ENCODE results near the gene RNF126. TPM values are rescaled to one million over a fixed set of nuclear protein-coding genes. Genes with fewer than 3 reads are reported as not detected.
"Not testable (repeated sequence)": the region's sequence is repeated elsewhere in the genome, so short reads cannot be mapped to it uniquely, and the experiment has no call there.

The RNF126 gene
- total RNA-seq, result 80.2 and 85.2 TPM in 2 replicates

- intact Hi-C loops (cut with micrococcal nuclease), result loop anchor here (1.0 to 5.0 kb wide), 8 partner anchors 17 to 584 kb away; partner anchors contain the start of genes BSG, HCN2, MIDN and PTBP1
These were observed at the start of gene RNF126 for GRCh38 chr19:662962-663681. RNF126 (minus strand) TSS chr19:663214; CDS start chr19:663121, 93 bp downstream.

GRCh38 chr19:711254-711653 lies 48.2 kb upstream of the RNF126 start:
- intact Hi-C loops (cut with micrococcal nuclease), result no loop called here

DNA sequence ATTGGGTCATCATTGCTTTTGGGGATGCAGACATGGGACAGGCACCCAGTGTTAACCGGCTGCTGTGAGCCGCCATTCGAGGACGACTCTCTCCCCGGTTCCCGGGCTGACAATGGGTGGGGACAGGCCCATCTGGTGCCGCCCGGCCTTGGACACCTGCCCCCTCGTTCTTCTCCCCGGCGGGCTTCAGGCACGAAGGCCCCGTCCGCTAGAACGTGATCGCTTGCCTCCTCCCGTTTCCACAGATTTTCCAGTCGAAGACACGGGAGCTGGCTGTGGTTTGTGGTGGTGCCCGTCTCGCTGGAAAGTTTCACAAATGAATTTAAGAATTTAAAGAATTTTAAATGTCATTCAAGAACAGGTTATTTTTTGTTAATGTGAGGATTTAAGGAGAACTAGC lies 47.8 kb upstream of the RNF126 start:
- intact Hi-C loops (cut with micrococcal nuclease), result no loop called here

- intact Hi-C loops (cut with micrococcal nuclease), result no loop called here
These were observed 47.1 kb upstream of the RNF126 start for GRCh38 chr19:709965-710571.

DNA sequence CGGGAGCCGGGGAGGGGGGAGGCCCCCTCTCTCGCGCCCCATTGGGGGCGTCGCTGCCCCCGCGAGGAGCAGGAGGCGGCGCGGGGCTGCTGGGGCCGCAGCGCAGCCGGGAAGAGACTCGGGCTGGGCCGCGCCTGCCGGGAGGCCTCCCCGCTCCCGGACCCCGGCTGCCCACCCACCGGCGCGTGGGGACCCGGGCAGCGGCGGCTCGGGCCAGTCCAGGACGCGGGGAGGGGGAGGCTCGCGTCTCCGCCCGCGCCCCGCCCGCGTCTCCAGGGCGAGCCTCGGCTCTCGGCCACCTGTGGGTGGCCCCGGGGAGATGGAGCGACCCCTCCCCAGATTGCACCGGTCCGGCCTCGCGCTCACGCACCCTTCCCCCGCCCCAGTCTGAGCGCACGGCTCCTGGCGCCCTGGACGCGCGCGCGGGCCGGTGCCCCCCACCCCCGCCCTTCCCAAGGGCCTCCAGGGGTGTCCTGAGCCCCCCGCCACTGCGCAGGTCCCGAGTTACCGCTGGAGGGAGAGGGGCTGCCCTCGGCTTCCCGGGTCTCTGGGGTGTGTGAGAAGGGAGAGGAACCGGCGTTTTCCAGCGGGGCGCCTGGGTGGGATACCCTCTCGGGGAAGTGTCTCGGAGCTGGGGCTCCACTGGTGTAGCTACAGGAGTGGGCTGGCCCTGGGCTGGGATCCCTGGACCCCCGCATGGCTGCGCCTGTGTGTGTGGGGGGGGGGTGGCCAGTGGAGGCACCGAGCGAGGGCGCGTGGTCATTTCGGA lies 46.4 kb upstream of the RNF126 start:
- intact Hi-C loops (cut with micrococcal nuclease), result no loop called here

DNA sequence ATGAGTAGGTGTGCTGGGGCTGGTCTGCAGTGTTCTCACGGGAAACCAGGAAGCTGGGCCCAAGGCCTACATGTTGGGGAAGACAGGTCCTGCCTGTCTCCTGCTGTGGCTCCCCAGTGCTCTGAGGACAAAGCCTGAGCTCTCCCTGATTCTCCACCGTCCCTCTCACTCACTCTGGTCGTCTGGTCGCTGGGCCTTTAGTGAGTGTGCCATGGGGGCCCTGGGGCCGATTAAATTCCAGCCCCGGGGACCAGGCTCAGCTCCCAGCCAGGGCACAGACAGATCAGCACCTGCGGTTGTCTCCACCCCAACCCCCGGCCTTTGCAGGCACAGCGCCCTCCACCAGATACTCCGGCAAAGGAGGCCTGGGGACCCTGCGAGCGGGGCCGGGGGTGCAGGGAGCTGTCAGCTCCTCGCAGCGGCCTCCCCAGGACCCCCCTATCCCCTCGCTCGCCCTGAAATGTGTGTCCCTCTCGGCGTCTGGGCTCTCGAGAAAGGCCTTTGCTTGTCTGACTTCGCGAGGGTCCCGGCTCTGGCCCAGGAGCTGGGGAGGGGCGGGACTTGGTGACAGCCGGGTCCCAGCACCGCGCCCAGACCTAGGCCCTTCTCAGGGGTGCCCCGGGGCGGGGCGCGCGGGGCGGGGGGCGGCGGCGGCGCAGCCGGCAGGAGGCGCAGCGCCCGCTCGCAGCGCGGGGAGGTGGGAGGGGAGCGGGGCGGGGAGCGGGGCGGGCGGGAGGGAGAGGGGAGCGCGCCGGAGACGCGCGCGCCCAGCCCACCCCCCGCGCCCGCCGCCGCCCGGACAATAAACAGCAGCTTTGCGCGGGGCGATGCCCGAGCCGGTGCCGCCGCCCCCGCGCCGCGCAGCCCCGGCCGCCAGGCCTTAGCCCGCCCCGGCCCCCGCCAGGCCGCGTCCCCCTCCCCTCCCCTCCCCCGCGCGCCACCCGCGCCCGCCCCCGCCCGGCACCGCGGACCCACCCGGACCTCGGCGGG lies 45.4 kb upstream of the RNF126 start, which contains the start of gene PALM:
Gene PALM (plus strand): TSS at position 782 of the 990 bp plus-strand sequence. CDS start 212 bp downstream, outside the sequence.
- intact Hi-C loops (cut with micrococcal nuclease), result no loop called here

GRCh38 chr19:704447-704741 lies 41.4 kb upstream of the RNF126 start:
- intact Hi-C loops (cut with micrococcal nuclease), result no loop called here

- intact Hi-C loops (cut with micrococcal nuclease), result loop anchor here (1.0 kb wide), 4 partner anchors 24 to 169 kb away; partner anchors contain the start of gene RNF126
These were observed 40.8 kb upstream of the RNF126 start for GRCh38 chr19:703651-704446.

- intact Hi-C loops (cut with micrococcal nuclease), result loop anchor here (1.0 kb wide), 4 partner anchors 23 to 170 kb away; partner anchors contain the start of gene RNF126
These were observed 40.3 kb upstream of the RNF126 start for GRCh38 chr19:703329-703650.

- intact Hi-C loops (cut with micrococcal nuclease), result loop anchor here (1.0 kb wide), 4 partner anchors 23 to 170 kb away; partner anchors contain the start of gene RNF126
These were observed 39.8 kb upstream of the RNF126 start for GRCh38 chr19:702847-703246.

- intact Hi-C loops (cut with micrococcal nuclease), result not testable (repeated sequence)
These were observed 36.9 kb upstream of the RNF126 start for GRCh38 chr19:699885-700284.

DNA sequence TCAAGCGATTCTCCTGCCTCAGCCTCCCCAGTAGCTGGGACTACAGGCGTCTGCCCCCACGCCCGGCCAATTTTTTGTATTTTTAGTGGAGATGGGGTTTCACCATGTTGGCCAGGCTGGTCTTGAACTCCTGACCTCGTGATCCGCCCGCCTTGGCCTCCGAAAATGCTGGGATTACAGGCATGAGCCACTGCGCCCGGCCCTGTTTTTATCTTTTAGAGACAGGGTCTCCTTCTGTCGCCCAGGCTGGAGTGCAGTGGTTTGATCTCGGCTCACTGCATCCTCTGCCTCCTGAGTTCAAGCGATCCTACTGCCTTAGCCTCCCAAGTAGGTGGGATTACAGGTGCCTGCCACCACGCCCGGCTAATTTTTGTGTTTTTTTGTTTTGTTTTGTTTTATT lies 35.5 kb upstream of the RNF126 start:
- intact Hi-C loops (cut with micrococcal nuclease), result not testable (repeated sequence)

DNA sequence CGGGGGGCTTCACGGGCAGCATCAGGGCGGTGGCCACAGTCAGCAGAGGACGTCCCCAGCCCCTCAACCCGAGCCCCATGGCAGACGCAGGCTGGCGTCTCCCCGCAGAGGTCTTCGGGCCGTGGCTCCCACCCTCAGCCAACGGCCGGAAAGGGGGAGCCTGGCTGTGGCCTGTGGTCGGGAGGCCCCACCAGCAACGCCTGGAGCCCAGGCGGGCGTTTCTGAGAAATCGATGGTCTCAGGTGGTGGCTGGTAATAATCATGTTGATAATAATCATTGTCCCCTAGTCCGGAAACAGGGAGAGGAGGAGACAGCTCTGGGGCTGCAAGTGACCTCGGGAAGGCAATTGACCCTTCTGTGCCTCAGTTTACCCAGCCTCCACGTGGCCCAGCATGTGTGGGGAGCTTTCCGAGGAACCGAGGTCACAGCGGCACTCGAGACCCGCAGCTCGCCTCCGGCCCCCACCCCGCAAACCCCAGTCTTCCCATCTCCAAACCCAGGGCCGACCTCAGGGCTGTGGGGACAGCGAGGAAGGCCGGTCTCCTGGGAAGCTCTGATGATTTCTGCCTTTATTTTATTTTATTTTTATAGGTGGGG lies 32.4 kb upstream of the RNF126 start, which contains the start of gene PRSS57:
Gene PRSS57 (minus strand): TSS at position 101 of the 598 bp plus-strand sequence. CDS start 22 bp downstream, at position 79.
- intact Hi-C loops (cut with micrococcal nuclease), result no loop called here

DNA sequence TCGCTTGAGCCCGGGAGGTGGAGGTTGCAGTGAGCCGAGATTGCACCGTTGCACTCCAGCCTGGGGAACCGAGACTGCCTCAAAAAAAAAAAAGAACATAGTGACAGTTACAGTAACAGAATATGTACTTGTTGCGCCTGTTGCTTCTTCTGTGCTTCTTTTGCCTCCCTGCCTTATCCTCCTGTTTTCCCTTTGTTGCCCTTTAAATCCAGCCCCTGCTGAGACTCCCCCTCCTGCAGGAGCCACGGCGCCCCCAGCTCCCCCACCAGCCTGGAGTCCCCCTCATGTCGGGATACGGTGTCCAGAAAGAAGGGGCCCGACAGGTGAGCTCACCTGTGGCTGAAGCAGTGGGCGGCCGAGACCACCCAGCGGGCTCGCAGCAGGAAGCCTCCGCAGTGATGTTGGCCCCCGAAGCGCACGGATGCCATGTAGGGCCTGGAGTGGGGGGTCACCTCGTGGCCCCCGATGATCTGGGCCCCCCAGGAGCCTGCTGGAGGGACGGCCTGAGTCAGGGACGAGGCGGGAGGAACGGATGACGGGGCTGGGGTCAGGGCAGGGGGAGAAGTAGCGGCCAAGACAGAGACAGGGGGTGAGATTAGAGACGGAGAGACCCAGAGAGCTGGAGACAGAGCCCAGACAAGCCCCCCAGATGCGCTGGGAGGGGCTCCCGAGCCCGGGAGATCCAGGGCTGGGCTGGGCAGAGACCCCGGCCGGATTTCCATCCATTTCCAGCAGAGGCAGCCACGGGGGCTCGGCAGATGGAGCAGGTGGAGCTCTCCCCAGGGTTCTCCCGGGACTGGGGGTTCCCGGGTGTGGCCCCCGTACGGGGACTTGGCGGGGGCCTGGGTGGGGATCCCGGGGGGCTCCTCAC lies 31.7 kb upstream of the RNF126 start:
- intact Hi-C loops (cut with micrococcal nuclease), result no loop called here

- intact Hi-C loops (cut with micrococcal nuclease), result no loop called here
These were observed 27.2 kb upstream of the RNF126 start for GRCh38 chr19:690203-690602.

GRCh38 chr19:688992-689391 lies 26.0 kb upstream of the RNF126 start:
- intact Hi-C loops (cut with micrococcal nuclease), result no loop called here

DNA sequence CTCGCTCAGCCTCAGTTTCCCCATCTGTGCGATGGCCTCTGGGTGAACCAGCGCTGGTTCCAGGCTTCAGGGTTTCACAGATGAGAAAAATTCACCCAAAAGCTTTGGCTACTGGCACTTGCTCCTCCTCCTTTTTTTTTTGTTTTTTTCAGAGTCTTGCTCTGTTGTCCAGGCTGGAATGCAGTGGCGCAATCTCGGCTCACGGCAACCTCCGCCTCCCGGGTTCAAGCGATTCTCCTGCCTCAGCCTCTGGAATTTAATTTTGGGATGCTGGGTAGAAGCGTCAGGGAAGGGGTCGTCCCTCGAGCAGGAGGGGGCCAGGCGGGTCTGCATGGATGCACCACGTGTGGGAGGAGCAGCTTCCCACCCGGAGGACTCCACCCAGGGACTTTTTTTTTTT lies 25.2 kb upstream of the RNF126 start:
- intact Hi-C loops (cut with micrococcal nuclease), result no loop called here

DNA sequence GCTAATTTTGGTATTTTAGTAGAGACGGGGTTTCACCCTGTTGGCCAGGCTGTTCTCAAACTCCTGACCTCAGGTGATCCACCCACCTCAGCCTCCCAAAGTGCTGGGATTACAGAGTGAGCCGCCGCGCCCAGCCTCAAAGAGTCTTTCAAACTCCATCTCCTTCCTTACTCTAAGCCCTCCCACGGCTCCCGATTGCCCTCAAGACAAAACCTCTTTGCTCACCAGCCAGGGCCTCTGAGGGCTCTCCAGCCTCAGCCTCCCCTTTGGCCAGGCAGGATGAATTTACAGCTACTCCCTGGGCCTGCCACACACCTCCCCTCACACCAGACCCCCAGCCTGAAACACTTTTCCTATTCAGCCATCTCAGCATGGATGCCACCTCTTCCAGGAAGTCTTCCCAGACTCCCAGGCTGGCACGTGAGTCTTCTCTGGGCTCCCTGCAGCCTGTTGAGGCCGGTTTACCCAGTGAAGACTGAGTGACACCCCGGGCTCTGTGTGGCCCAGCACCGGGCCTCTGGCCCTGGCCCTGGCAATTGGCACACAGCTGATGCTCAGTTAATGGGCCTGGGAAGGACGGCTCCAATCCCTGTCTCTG lies 24.7 kb upstream of the RNF126 start:
- intact Hi-C loops (cut with micrococcal nuclease), result no loop called here
